G401.6 (cell line): ENCODE data around the gene RAD23B.
A peak's percentile ranks its signal among the peaks of the same experiment; 100 is the strongest.

ENCODE experiments used
- FAIRE-seq: peaks from 2 replicates; lab custom pipeline; 2012; peaks lifted over from hg19 to GRCh38; lab: Jason Lieb, UNC

The RAD23B gene

DNA sequence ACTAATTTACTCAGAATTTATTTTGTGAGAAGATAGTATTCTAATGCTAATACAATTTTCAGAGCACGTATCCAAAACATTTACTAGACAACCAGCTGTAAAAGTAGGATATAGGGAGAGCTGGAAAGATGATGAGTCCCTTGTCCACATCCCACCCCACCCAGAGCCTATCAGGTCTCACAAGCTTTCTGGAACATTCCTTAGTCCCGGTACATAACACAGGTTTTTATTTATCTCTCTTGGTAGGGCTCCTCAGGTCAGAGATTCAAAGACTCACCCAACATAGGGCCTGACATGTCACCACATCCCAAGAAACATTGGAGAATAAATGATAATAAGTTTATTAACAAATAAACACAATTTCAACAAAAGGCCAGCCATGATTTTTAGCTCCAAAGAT lies 13.8 kb upstream of the RAD23B start:
- FAIRE-seq: no peak

DNA sequence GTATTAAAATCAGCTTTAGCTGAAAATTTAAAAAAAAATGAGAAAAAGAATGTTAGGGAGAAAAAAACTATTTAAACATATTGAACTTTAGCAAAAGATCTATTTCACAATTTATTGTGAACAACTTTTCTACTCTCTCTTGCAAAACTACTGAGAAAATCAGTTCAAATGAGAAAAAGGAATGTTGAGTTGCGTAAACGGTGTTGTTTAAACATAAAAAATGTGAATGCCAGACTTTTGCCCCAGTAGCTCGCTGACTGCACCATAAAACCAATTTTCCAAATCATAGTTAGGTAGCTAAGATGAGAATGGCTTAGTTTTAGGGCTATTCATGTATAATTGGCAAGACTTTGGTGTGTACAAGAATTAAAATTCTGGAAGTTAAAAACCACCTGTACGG lies 13.4 kb upstream of the RAD23B start:
- peak; percentile 13 for FAIRE-seq

DNA sequence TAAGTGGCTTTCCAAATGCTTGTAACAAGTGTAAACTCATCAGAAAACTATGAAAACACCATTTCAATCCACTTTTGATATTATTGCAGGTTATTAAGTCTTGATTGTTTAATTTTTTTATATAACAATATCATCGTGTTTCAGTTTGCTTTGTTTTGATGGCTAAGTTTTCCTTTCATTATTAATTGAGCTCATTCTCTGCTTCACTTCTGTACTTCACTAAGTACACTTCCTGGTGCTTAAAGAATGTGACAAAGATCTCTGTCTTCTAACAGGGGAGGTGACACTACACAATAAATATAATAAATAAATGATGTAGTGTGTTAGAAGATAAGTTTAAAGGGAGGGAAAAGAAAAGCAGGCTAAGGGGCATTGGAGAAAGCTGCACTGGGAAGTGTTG lies 13.0 kb upstream of the RAD23B start:
- no peak for FAIRE-seq

DNA sequence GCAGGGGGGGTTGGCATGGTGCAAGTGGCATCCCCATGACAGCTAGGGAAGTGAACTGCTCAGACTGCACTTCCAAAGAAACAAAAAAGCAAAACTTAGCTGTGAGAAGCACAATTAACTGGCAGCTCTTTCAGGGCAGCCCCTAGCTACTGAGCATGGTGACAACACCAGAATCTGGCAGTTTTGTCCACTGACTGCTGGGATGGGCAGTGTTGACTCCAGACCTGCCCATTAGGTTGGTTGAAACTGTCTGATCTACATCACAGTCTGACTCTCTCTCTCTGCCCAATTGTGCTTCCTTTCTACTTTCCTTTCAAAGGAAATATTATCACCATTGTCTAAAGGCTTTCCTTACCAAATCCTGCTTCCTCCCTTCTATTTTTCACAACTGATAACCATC lies 12.5 kb upstream of the RAD23B start:
- no peak for FAIRE-seq

DNA sequence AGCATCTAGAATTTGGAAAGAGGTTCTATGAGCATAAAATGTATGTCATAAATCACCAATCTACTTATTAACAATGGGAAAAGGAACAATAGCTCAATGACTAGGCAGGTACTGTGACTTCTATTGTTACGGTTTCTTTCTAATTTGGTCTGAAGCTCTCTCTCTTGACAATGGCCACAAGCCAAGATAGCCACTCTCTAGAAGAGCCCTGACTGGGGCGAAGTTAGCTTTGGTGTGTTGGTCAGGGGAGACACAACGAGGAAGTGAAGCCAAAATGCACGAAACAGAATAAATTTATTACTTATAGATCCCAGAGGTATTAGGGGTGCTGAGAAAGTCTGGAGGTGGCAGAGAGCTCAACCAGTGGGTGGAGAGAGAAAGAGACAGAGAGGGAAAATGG lies 9.4 kb upstream of the RAD23B start:
- no peak for FAIRE-seq

DNA sequence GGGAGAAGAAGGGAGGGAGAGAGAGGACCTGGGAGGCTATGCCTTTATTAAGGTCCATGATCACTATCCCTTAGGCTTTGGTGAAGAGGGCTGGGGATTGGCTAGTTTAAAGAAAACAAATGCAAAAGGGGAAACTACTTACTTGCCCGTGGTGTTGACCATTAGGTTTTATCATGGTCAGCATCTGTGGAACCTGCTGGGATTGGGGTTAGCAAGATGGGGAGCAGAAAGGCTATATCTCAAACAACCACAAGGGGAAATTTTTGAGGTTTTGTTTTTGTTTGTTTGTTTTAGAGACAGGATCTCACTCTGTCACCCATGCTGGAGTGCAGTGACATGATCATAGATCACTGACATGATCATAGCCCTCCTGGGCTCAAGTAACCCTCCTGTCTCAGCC lies 9.0 kb upstream of the RAD23B start:
- FAIRE-seq: no peak

DNA sequence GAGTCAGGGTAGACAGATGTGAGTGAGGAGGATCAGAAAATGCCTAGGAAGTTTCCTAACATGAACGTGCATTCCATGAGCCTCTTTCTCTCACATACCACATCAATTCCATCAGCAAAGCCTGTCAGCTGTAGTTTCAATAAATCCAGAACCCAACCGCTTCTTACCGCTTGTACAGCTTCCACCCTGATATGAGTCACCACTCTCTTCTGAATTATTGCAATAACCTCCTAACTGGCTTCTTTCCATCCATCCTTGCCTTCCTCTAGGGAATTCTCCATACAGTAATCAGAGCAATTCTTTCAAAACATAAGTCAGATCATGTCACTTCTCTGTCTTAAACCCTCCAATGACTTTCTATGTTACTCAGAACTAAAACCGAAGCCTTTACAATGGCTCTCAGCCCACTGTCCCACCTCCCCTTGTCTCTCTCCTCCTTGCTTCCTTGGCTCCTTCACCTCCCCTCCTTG lies 8.1 kb upstream of the RAD23B start:
- FAIRE-seq: peak; percentile 31

DNA sequence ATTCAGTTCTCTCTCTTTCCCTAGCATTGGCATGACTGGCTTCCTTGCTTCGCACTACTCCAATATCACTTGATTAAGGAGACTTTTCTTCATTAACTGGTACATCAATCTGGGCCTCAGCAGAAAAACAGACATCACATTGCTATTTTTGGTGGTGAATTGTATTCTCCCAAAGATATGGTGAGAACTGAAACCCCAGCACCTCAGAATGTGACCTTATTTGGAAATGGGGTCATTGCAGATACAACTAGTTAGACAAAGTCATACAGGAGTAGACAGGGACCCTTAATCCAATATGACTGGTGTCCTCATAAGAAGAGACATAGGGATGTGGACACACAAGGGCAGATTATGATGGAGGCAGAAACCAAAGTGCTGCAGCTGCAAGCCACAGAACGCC lies 7.5 kb upstream of the RAD23B start:
- no peak for FAIRE-seq

DNA sequence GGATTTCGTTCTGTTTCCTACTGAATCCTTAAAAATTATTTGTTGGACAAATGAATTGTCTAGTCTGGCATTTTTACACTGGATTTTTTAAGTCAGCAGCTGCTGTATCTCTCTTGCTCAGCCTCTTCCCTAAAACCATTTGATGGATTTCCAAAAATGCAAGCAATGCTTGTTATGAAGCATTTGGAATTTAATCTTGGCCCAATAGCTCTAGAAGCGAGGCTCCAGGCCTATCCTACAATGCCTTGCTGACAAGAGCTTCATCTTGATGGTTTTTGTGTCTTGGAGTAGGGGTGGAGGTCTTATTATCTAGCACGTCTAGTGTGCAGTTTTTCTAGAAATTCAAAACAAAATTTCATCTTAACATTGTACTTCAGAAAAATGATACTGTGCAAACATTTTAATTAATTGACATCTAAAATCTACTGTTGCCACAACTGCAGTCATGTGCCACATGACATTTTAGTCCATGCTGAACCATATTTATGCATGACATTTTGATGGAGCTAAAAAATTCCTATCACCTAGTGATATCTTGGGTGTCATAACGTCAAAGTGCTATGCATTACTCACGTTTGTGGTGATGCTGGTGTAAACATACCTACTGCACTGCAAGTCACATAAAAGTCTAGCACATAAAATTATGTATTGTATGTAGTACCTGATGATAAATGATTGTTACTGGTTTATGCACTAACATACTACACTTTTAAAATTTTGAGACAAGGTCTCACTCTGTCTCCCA lies 5.9 kb upstream of the RAD23B start:
- no peak for FAIRE-seq

DNA sequence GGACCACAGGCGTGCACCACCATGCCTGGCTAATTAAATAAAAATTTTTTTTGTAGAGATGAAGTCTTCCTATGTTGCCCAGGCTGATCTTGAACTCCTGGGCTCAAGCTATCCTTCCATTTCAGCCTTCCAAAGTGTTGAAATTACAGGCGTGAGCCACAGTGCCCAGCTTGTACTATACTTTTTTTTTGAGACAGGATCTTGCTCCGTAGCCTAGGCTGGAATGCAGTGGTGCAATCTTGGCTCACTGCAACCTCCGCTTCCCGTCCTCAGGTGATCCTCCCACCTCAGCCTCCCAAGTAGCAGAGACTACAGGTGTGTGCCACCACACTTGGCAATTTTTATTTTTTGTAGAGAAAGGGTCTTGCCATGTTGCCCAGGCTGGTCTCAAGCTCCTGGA lies 5.3 kb upstream of the RAD23B start:
- no peak for FAIRE-seq

DNA sequence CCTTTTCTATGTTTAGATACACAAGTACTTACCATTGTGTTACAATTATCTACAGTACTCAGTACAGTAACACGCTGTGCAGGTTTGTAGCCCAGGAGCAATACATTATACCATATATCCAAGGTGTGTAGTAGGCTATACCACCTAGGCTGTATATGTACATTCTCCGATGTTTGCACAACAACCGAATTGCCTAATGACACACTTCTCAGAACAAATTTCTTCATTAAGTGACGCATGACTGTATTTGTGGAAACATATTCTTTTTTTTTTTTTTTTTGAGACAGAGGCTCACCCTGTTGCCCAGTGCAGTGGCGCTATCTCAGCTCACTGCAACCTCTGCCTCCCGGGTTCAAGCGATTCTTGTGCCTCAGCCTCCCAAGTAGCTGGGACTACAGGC lies 4.0 kb upstream of the RAD23B start:
- FAIRE-seq: no peak

DNA sequence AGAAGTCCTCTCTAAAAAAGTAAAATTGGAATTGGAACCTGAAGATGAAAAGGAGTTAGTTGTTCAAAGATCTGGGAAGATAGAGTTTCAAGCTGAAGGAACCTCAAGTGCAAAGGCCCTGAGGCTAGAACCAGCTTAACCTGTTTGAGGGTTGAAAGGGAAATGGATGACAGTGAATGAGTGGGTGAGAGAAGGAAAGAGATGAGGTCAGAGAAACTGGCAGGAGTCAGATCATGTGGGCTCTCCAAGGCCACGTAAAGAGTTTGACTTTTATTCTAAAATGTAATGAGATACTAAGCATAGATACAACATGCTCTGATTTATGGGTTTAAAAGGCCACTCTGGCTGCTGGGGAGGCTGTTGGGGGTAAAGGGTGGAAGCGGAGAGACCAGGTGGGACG lies 2.5 kb upstream of the RAD23B start:
- FAIRE-seq: no peak

DNA sequence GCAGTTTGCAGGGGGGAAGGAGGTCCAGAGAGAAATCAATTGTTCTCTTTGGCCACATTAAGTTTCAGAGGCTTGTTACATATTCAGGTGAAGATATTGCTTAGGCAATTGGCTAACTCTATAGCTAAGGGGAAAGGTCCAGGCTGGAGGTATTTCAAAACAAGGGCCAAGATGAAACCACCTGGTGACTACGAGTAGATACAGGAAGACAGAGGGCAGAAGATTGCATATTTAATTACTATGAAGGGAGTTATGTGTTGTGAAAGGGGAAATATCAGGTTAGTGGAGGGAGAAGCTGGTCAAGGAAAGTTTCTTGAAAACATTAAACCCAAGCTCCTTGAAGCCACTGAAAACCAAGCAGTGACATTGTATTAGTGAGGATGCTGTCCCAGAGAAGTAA lies 1.9 kb upstream of the RAD23B start:
- FAIRE-seq: no peak

DNA sequence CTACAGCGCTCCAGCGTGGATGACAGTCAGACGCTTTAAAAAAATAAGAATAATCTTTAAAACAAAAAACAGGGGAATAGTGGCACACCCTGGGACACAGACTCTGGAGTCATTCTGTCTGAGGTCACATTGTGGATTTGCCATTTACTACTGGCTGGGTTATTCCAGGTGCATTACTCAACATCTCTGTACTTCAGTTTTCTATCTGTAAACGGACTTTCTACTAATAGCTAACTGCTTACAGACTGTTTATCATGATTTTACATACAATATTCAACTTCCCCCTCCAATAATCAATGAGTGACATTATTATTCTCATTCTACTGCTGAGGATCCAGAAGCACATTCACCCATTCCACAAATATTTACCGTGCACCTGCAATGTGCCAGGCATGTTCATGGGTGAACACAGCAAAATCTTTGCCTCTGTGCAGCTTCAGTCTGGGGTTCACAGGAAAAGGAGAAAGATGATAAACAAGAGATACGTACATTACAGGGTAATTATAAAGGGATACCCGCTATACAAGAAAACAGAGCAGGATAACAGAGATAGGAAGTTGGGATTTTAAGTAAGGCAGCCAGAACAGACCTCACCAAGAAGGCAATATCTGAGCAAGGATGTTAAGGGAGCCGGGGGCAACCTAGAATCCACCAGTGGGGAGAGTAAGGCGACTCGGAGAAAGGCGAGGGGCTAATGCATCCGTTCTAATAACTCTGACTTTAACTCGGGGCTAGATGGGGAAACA lies 984 bp upstream of the RAD23B start:
- no peak for FAIRE-seq

DNA sequence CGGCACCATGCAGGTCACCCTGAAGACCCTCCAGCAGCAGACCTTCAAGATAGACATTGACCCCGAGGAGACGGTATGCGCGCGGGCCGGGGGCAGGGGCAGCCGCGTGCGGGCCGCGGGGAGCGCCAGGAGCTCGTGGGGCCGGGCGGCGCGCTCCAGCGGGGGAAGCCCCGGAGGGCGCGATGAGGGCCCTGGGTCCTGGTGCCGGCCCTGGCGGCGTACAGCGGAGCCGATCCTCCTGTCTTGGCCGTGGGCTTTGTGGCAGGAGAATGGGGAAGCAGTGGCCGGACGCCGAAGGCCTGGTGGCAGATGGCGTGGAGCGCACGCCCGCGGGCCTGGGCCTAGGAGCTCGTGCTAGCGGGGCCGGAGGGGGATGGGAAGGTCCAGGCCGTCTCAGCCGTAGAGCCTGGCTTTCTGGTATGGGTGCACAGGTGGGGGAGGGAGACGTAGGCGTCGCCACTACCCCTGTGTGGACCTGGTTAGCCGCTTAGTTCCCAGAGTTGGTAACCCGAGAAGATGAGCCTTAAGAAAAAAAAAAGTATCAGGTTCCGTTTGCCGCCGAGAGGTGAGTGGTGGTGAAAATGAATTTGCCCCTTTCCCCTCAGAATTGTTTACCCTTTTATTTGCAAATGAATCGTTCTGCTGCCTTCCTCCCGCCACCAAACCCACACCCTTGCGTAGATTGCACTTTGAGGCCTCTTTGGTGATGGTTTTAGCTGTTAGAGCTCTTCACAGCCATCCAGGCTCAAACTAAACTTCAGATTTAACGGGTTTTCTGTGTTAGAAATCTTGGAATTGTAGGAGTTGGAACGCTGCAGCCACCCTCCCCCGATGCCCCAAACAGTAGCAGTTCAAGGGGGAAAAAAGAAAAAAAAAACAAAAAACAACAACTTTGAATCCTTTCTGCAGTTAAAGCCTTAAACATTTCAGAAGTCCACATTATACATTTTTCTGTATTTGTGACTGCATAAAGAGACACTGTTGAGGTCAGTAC lies 841 bp downstream of the RAD23B start:
- FAIRE-seq: no peak

DNA sequence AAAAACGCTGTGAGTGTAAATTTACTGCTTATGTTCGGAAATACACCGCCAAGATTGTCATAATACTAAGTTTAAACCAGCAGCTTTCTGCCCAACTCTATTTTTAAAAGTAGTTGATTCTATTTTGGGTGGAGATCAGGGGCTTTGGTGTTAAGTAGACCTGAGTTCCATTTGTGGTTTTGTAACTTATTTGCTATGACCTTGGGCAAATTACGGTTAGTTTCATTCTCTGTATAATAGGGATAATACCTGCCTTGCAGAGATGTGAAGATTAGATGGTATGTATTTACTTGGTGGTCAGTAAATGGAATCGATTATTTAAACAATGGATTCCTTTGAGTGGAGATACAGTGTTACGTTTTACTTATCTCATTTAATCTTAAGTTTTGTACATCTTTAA lies 1.6 kb downstream of the RAD23B start:
- no peak for FAIRE-seq

DNA sequence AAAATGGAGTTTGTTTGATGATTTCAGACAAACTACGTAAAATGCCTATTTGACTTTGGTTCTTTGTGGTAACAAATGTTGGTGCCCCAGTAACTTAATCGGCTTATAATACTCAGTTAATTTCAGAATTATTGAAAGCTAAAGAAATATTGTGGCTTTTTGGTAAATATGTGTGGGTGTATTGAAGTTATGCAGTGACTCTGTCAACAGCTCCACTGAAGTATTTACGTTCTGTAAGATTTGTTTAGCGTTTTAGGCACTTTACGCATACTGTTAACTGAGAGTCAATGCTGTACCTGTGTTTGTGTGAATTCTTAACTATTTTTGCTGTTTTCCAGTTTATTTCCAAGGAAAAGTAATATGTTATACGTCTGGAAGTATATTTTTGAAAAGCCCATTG lies 2.2 kb downstream of the RAD23B start:
- no peak for FAIRE-seq

DNA sequence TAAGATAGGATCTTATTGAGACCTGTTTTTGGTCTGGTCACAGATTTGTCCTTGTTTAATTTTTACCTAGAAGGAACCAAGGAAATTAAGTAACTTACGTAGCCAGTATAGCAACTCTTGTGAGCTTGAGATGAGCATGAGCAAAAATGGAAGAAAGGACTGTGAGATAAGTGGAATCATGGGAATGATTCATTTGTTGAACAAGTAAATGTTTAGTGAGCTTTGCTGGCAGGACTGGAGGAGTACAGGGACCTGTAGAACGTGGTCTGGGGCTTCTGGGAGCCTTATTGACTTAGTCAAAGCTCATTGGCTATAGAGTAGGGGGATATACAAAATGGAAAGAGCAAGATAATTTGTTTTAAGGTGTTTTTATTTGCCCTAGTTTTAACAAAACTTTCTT lies 3.0 kb downstream of the RAD23B start:
- FAIRE-seq: no peak

DNA sequence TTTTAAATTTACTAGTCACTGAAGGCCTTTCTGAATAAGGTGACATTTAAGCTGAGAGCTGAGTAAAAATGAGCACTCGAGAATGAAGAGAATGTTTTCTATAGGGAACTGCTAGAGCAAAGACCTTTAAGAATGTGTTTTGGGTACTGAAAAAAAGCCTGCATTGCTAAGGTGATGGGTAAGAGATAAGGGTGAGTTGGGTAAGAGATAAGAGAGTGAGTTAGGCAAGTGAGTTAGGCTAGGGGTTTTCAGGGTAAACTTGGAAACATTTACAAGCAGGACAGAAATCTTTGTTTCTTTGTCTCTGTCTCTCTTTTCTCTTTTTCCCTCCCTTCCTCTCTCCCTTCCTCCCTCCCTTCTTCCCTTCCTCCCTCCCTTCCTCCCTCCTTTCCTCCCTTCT lies 5.6 kb downstream of the RAD23B start:
- no peak for FAIRE-seq

DNA sequence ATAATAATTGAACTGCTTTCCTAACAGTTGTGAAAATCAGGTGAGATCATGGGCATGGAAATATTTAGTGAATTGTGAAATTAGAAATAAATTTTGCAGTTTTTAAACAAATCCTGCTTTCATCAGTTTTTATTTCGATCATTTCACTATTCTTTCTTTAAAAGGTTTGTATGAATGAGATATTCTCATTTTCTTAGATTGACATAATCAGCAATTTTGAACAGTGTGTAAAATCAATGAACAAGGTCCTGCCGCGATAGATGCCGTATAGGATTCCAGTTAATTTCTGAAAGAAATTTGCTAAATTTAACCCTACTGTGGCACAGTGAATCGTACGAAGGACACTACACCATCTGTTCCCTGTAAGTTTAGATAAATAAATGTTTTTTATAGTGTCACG lies 7.5 kb downstream of the RAD23B start:
- FAIRE-seq: no peak

DNA sequence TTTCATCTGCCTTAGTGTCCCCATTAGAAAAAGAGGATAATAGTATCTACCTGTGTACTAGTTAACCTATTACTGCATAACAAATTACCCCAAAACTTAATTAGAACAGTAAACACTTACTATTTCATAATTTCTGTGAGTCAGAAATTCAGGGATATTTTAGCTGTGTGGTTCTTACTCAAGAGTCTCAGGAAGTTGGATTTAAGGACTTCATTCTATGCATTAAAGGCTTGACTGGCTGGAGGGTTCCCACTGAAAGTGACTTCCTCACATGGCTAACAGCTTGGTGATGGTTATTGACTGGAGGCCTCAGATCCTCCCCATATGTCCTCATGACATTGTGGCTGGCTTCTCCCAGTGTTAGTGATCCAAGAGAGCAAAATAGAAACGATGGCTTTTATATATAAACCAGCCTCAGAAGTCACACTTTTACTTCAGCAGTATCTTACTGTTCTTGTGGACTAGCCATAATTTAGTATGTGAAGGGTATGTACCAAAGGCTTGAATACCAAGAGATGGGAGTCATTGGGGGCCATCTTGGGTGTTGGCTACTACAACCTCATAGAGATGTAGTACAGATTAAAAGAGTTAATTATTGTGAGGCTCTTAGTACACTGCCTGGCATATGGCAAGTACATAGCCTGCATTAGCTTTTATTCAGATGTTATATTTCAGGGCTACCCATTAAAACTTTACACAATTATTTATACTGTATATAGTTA lies 9.9 kb downstream of the RAD23B start:
- FAIRE-seq: no peak

DNA sequence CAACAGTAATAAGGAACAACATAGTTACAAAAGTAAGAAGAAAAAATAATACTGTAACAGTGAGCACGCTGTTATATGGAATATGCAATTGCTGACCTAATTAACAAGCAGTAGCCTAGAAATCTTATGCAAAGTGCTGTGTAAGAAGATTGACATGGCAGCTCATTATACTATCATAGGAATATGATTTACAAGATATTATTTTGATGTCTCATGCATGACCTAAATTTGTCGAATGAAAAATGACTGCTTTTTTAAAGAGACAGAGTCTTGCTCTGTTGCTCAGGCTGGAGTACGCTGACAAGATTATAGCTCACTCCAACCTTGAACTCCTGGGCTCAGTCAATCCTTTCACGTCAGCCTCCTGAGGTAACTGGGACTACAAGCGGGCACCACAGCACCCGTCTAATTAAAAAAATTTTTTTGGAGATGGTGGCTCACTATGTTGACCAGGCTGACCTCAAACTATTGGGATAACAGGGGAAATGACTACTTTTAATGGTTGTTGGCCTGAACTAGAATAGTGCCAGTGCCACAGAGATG lies 10.5 kb downstream of the RAD23B start:
- no peak for FAIRE-seq
